Fibroblast of upper back skin (primary cell): ENCODE measurements around the gene RAB27B.
"Not testable (repeated sequence)": the region's sequence is repeated elsewhere in the genome, so short reads cannot be mapped to it uniquely, and the experiment has no call there.

Experiments used
- DNase-seq: peaks from one replicate; pipeline ENCODE4 v3.0.0-alpha.2; 2013

RAB27B gene, protein sequence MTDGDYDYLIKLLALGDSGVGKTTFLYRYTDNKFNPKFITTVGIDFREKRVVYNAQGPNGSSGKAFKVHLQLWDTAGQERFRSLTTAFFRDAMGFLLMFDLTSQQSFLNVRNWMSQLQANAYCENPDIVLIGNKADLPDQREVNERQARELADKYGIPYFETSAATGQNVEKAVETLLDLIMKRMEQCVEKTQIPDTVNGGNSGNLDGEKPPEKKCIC

DNA sequence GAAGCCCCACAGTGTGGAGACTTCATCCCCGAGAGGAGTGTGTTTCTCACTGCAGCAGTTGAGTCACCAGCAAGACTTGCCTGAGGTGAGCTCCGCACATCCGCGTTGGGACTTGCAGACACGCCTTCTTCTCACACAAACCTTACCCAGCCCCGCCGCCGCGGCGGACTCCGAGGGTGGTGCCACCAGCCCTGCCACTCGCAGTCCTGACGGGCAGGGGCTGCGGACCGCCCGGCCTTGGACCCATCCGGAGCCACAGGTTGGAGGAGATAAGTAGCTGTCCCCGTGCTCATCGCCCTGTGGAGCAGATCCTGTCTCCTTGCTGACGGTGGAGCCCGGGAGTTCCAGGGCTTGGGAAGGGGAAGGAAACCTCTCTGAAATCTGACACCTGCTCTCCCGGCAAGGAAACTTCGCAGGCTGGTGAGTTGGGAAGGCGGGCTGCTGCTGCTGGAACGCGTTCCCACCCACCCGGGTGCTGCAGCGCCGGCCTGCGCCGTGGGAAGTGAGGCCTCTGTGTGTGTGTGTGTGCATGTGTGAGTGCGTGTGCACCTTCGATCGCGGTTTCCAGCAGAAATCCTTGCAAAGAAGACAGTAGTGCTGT, at the start of gene RAB27B:
Gene RAB27B (plus strand): TSS at position 197 of the 601 bp plus-strand sequence. CDS start 49,109 bp downstream, outside the sequence.
- peak; percentile 75 for DNase-seq

DNA sequence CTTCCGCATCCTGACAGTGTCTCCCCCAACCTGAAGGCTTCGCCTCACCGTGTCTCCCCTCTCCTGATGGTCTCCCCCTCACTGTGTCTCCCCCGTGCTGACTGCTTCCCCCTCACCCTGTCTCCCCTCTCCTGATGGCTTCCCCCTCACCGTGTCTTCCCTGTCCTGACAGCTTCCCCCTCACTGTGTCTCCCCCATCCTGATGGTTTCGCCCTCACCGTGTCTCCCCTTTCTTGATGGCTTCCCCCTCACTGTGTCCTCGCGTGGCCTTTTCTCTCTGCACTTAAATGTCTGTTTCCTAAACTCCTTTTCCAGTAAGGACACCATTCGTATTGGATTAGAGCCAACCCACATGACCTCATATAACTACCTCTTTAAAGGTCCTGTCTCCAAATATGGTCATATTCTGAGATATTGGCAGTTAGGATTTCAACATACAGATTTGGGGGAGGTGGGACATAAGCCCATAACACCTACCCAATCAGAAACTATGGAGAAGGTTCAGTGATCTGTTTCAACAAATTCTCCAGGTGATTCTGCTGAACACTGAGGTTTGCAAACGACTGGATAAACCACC, 47.9 kb upstream of the RAB27B start:
- no peak for DNase-seq

DNA sequence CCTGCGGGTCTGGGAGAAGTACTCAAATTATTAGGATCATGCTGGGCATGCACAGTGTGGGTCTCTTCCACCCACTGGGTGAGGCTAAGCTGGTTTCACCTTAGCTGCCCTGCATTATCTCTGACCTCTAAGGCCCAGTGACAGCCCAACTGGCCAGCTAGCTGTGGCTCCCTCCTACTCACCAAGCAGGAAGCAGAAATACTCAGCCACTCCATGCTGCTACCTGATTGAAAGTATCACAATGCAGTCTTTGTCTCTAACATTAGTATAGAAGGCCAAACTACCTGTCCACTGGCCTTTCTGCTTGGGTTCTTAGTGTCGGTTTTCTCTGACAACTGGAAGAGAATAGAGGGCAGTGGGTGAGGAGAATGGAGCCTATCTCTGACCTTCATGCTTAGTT, 47.3 kb upstream of the RAB27B start:
- DNase-seq = no peak

DNA sequence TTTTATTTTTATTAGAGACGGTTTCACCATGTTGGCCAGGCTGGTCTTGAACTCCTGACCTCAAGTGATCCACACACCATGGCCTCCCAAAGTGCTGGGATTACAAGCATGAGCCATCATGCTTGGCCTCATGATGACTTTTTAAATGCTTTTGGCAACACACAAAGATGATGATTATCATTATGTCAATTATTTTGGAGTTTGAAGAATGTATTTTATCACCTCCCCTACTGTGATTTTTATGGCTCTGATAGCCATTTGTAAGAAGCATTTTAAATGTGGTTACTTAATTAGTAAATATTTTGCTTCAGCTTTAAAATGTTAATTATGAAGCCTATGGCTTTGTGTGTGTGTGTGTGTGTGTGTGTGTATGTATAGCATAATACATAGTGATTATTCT, 45.1 kb upstream of the RAB27B start:
- no peak for DNase-seq

DNA sequence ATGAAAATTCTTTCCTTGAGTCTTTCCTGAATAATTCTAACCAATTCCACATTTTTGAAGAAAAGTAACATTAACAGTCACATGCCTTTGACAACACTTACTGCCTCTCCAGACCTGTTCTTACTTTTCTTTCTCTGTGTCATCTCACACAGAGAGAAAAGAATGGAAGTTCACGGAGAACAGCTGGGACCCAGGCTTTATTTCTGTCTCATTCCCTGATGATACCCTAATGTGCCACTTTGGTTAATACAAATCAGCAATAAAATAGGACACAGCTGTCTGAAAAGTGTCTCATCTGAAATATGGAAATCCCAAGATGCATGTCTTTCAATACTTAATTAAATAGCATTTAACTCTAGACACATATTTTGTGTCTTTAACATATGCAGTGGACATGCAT, 42.1 kb upstream of the RAB27B start:
- DNase-seq = no peak

DNA sequence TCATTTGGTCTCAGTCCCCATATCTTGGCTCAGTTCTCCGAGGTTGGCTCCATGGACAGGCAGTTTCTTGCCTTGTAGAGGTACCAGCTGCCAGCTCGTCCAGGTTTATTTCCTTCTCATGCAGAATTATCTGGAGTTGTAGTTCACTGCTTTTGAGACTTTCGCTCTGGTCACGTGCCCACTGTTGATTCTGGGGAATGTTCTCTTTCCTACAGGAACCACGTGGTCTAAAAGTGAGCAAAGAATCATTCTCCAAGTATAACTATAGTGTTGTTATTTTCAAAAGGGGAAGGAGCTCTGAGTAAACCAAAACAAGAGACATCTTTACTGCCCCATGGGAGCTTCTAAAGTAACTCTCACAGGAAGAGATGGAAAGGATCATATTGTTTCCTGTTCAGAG, 41.2 kb upstream of the RAB27B start:
- DNase-seq = no peak

DNA sequence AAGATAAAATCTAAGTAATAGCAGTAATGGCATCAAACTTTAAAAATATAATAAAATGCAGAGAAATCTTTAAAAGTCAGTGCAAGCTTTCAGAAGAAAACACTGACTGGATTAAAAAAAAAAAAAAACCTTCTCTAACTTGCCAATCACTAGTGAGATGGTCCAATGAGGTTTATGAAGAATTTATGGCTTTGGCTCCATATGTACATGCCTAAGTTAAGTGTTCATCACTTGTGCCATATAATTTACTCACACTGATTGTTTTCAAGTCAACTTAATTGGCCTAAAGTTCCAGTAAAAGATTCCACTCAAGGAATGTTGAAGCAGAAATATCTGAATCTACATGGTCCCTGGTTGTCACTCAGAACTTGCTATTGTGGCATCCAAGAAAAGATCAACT, 40.7 kb upstream of the RAB27B start:
- DNase-seq = peak; percentile 78

DNA sequence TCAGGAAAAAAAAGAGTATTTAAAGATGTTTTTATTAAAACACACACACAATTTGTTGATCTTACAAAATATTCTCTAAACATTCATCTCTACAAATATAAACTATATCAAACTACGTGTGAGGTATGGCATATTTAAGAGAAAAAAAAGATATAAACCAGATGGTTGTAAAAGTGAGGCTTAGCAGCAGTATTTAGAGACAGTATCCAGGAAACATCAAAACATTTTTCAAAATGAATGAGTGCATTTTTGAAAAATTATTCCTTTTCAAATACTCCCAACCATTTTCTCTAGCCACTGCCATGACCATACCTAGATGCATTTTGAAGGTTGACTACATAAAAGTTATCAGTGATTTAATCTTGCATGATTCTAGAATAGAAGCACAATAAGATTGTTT, 38.2 kb upstream of the RAB27B start:
- DNase-seq = no peak

DNA sequence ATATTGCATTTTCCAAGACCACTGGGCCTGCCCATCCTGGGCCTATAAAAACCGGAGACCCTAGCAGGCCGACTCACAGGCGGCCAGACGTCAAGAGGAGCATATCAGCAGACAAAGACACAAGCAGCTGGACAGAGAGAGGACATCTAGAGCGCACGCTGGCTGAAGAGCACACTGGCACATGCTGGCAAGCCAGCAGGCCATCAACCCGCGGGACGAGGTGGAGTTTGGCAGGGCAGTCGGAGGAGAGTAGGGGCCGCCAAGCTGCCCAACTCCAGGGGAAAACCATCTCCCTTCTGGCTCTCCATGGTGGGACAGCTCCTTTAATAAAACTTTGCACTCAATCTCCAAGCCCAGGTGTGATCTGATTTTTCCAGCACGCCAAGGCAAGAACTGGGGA, 36.6 kb upstream of the RAB27B start:
- DNase-seq = no peak

DNA sequence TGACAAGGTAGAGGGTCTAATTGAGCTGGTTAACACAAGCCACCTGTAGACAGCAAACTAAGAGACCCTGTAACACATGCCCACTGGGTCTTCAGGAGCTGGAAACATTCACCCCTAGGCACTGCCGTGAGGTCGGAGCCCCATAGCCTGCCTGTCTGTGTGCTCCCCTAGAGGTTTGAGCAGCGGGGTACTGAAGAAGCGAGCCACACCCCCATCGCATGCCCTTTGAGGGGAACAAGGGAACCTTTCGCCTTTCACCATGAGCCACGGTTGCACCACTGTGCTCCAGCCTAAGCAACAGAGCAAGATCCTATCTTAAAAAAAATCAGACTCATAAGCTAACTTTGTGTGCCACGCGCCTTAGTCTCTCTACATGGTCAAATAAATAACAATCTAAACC, 36.2 kb upstream of the RAB27B start:
- DNase-seq = no peak

DNA sequence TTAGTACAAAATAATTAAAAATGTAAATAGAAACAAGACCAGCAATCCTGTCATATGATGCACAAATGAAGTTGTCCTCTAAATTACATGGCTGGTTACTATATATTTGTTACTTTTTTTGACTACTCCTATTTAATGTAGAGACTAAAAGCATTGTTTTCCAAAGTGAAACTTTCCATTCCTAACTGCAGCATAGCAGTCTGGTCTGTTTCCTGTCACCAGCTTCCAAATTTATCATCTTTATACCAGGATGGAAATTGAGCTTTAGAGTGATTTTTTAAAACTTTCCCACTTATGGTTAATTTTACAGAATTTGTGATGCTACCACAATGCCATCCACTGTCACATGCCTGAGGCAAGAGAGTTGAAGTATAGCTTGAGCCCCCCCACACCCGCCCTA, 33.5 kb upstream of the RAB27B start:
- DNase-seq = peak; percentile 25

DNA sequence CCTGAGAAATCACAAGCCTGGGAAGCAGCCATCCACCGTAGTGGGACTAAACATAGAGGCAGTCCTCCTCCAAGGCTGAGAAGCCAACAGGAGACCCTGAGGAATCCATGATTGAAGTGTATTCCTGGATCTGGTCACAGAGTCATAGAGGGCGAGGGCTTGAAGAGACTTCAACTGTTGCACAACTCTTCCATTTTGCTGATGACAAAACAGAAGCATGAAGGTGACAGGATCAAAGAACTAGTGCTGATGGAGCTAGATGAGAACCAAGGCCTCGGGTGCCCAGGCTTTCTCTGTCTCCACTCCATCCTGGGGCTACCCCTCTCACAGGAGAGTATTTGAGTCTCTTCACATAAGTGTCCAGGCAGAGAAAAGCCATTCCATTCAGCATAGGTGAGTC, 30.1 kb upstream of the RAB27B start:
- no peak for DNase-seq

DNA sequence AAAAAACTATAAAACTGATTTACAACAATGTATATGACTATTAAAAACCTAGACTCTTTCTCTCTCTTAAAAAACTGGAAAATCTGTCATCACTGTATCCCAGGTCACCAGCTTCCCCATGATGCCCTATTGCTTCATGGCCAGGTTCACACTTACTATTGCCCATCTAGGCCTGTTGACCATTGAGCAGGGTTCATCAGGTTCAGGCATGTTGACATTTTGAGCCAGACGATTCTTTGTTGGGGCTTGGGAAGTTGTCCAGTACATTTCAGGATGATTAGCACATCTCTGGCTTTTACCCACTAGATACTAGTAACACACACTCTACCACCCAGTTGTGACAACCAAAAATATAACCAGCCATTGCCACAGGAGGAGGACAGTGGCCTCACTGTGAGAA, 26.9 kb upstream of the RAB27B start:
- DNase-seq = no peak

DNA sequence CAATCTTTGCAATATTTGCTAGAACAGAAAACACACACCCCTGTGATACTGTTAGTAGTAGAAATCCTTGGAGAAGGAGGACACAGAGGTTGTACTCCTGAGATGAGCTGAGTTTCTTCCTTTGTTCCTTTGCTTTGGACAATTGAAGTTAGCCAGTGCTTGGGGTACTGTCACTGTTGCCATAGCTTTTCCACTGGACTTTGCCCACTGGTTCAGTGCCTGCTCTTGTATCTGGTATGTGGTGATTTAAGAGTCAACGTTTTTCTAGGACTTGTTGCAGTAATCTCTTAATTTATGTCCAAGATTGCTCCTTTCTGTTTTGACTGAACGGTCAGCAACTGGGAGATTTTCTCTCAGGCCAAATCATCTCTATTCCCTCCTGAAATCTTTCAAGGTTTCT, 26.1 kb upstream of the RAB27B start:
- no peak for DNase-seq

DNA sequence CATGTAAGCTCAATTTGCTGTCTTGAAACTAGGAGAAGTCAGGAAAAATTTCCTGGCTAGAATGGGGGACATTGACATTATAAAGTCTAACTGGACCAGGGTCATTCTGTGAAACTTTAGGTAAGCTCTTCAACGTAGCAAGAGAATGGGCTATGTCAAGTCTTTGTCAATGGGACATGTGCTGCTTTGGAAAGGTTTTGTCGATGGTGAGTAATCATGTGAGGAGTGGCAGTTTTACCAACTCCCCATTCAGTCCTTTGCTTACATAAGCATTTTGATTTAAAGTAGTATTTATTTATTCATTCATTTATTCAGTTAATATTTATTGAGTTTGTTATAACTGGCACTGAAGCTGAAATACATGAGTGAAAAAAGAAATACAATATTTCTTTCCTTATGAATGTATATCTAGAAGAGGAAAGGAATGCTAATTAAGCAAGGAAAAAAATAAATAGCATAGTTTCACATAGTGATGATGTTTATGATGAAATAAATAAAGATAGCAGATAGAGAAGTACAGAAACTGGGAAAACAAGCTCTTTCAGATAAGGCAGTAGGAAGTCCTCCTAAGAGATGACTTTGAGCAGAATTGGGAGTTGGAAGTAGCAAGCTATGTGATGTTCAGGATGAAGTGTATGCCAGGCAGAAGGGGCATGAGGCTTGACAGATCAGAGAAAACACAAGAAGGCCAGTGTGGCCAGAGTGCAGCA, 25.4 kb upstream of the RAB27B start:
- DNase-seq = no peak

DNA sequence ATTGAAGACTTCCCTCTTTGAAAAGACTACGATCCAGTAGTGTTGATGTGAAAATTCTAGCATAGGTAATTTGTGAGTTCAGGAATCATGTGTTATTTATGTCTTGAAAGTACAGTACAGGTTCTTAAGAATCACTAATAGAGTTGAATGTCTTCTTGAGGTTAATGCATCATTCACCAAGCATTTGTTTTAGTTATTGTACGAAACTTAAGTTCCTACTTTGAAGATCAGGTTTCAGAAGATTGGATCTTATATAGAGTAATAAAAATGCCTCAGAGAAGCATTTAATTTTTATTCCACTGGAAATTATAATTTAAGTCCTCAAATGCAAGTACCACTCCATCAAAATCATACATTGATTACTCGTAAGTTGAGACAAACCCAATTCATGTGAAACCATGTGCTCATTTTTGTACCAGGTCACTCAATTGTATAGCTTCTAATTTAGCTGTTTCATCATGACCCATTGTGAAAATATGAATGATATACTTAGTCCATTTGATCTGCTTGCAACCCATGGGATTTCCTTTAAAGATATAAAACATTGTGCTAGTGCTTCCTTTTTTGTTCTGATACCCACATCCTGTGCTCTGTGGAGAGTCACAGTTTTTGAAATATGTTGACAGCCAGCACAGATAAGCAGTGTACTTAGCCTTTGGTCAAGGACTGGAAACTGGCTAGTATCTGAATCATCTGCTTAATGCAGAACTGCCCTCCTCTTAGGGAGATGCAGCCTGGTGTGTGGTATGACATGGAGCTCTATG, 22.5 kb upstream of the RAB27B start:
- peak; percentile 88 for DNase-seq

DNA sequence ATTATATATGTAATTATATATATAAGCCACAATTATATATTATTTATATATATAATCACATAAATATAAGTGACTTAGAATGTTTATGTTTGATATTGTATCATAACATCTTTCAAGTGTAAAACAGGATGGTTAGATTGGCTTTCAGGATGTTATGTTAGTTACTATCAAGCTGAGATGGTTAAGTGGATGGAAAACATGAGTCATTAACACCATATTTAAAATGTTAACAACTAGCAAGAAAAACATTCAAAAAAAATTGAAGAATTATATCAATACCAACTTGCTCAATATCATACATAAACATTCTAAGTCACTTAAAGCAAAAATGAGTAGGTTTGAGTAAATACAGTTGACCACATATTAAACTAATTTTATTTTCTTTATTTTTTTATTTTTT, 21.8 kb upstream of the RAB27B start:
- DNase-seq = peak; percentile 16

DNA sequence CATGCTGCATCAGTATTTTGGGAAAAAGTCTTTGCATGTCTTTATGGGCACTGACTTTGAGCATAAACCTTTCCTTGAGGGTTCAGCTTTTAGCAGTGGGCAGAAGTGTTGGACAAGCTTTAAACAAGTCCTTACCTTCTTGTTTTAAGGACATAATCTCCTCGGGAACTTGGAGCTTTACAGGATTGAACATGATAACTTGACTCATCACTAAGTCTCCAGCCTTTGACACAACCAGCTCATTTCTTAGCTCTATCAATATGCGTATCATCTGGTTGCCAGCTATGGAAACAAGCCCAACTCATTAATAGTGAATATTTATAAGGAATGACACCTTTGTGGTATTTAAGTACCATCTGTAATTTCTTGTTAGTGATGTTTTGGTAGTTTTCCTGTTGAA, 21.0 kb upstream of the RAB27B start:
- DNase-seq = no peak

DNA sequence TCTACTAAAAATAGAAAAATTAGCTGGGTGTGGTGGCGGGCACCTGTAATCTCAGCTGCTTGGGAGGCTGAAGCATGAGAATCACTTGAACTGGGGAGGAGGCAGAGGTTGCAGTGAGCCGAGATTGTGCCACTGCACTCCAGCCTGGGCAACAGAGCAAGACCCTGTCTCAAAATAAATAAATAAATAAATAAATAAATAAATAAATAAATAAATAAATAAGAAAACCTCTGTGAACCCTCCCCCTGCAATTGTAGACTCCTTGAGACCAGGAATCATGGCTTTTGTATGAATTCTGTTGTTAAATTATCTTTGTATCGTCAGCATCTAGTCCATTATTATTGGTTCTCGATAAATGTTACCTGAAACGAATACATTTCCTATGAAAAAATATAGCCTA, 17.6 kb upstream of the RAB27B start:
- not testable (repeated sequence) for DNase-seq

DNA sequence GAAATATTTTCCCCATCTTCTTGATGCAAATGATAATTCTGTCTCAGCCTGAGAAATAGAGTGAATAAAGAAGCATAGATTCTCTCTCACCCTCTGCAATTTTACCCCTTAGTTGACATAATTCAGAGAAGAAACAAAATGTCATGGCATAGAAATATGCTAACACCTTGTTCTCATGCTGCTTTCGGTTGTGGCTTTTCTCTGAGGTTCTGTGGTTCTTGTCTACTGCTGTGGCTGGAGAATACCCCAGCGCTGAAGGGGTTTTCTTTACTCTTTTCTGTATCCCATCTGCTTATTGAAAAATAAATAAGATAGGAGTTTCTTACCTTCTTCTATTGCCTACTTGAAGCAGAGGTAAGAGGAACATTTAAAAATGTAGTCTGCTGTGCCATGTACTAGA, 15.4 kb upstream of the RAB27B start:
- no peak for DNase-seq

DNA sequence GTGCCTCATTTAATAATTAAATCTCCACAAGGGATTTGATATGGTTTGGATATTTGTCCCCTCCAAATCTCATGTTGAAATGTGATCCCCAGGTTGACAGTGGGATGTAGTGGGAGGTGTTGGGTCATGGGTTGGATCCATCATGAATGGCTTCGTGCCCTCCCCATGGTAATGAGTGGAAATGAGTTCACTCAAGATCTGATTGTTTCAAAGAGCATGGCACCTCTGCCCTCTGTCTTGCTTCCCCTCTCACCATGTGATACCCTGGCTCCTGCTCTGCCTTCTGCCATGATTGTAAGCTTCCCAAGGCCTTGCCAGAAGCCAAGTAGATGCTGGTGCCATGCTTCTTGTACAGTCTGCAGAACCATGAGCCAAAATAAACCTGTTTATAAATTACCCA, 15.0 kb upstream of the RAB27B start:
- DNase-seq = no peak

DNA sequence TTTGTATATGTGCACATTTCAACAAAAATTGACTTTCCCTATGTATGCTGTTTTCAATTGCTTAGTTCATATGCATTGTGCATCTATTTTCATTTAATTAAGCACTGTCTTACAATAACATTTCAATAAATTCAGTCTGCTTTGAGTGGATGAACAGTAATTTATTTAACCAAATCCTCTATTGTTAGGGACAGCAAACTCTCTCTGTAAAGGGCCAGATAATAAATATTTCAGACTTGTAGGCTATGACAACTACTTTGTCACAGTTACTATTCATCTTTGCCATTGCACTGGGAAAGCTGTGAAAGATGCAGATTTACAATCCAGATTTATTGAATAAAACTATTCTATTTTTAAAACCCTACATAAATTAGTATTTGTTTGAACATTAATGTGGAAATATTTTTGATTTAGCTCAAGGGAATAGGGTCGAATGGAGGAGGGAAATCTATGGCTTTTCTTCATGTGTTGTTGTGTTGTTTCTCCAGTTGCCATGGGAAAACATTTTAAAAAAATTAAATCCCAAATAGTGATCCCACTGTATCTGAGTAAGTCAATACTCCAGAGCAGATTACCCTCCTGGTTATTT, 14.2 kb upstream of the RAB27B start:
- no peak for DNase-seq

DNA sequence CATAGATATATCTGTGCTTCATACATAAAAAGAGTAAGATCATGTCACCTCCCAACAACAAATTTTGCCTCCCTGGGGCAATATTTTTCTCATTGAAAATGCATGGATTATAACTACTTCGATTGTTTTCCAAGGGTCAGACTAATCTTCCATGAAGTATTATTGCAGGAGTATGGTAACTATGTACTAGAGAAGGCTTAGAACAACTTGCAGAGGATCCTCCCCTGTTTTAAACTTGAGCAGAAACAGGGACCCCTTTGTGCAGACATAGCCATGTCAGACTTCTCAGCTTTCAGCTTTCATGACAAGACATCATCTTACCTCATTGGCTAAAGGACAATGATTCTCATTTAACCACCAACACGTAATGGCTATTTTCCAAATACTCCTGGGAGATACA, 13.2 kb upstream of the RAB27B start:
- no peak for DNase-seq
